ENCODE results near the gene SLC6A16. TPM values are rescaled to one million over a fixed set of nuclear protein-coding genes. Genes with fewer than 3 reads are reported as not detected.

The SLC6A16 gene
- total and polyA plus RNA-seq, 2 of the 8 experiments (the other 6 are each of a cell fraction or from before 2014, with no cell fraction given): 1.1 to 1.5 TPM

GRCh38 chr19:49362929-49363267, 37.9 kb upstream of the SLC6A16 start:
- 5% methylated on average over 14 of the region's 14 CpGs; no CpG with 5 or more reads in 1 of the 2 experiments for WGBS, 2 experiments (ENCODE audit: extremely low coverage in 1 of 2, insufficient coverage in 1 of 2, insufficient read length in 1 of 2, insufficient replicate concordance in 2 of 2, low coverage in 1 of 2, low lambda C conversion rate in 2 of 2, missing lambda C conversion rate in 1 of 2)
- H3K18ac ChIP-seq (ENCODE audit: extremely low read depth, low read length): peak overlapping the region; percentile 32; the same call in 1 of the 2 replicates
- no peak for FAIRE-seq
- no peak overlapping the region for H2BK15ac ChIP-seq (ENCODE audit: low read length)
- peak overlapping the region in 3 of 4 experiments; percentile 38 to 47 (median 45); a peak in 4 of 7 replicates for H3K9ac ChIP-seq (replicated peaks in 1 of 4; ENCODE audit: extremely low read depth in 1 of 4, low read depth in 3 of 4, low read length in 3 of 4)
- ChIA-PET POLR2A (ENCODE audit: partially characterized antibody) (interaction anchor here (0.6 to 7.0 kb wide), 15 partner anchors 10 to 227 kb away, joined by 3 to 112 read pairs (median 3); partner anchors contain the start of genes ALDH16A1, CD37 and RPS11), CTCF (ENCODE audit: partially characterized antibody) (interaction anchor here (0.9 to 1.3 kb wide), 2 partner anchors 12 to 73 kb away, joined by 3 read pairs; no protein-coding TSS in a partner anchor)
- H3K79me2 ChIP-seq (ENCODE audit: control insufficient read depth in 1 of 2, insufficient read depth in 2 of 2, low read length in 2 of 2): peaks cover 3 to 29% of the 10 kb centered on the region in 2 experiments; a peak in 3 of 4 replicates
- H3K27me3 ChIP-seq (replicated peaks in 1 of 4; ENCODE audit: control insufficient read depth in 3 of 4, extremely low read depth in 1 of 4, insufficient read depth in 3 of 4, low read length in 3 of 4): no peaks in the 10 kb centered on the region
- DNase-seq (ENCODE audit: low read depth in 1 of 2, low spot score in 2 of 2): no peak
- H4K8ac ChIP-seq (ENCODE audit: extremely low read depth, insufficient read depth, low read length): no peak overlapping the region
- H3K4ac ChIP-seq (replicated peaks; ENCODE audit: insufficient read length, low read depth, low read length): no peak overlapping the region
- peak overlapping the region; percentile 92 to 95 (median 93); a peak in 7 of 8 replicates for H3K4me3 ChIP-seq (ENCODE audit: extremely low read depth in 1 of 4, insufficient read depth in 2 of 4, low read depth in 3 of 4, low read length in 4 of 4)
- peaks cover 9 to 19% (median 12%) of the 10 kb centered on the region in 4 experiments for H3K36me3 ChIP-seq (ENCODE audit: control insufficient read depth in 2 of 4, insufficient read depth in 4 of 4, low read length in 3 of 4)
- no peaks in the 10 kb centered on the region for H4K20me1 ChIP-seq (replicated peaks in 1 of 2; ENCODE audit: control insufficient read depth in 1 of 2, insufficient read depth in 2 of 2, low read length in 2 of 2)
- peaks cover 0 to 16% (median 9%) of the 10 kb centered on the region in 4 experiments; a peak in 5 of 7 replicates for H3K4me1 ChIP-seq (replicated peaks in 1 of 4; ENCODE audit: control insufficient read depth in 3 of 4, insufficient read depth in 4 of 4, low read length in 3 of 4)
- H3K14ac ChIP-seq (ENCODE audit: insufficient read length): no peak overlapping the region
- H2AK5ac ChIP-seq (ENCODE audit: low read depth, low read length): no peak overlapping the region
- peak overlapping the region; percentile 57 for H4K5ac ChIP-seq (ENCODE audit: insufficient read length, low read depth, low read length)
- H2BK20ac ChIP-seq (ENCODE audit: low read length): no peak overlapping the region
- no peak overlapping the region for H2BK12ac ChIP-seq (ENCODE audit: low read depth, low read length)
- H3K27ac ChIP-seq (ENCODE audit: low read depth, low read length): 0 out of 2 replicates have a peak overlapping the region, but pooled peaks have one; percentile 31
- H2BK120ac ChIP-seq (replicated peaks; ENCODE audit: low read depth, low read length): peak overlapping the region; percentile 21
- H2BK5ac ChIP-seq (ENCODE audit: low read depth, low read length): no peak overlapping the region
- no peaks in the 10 kb centered on the region for H3K9me3 ChIP-seq (ENCODE audit: insufficient read depth in 2 of 2, low read depth in 1 of 2, low read length in 1 of 2)
- H3K4me2 ChIP-seq (ENCODE audit: insufficient read depth in 1 of 2, low read depth in 2 of 2, low read length in 2 of 2): peak overlapping the region; percentile 79 to 89
- no peak overlapping the region for H2AFZ ChIP-seq (ENCODE audit: low read length)
- H4K91ac ChIP-seq (replicated peaks; ENCODE audit: insufficient read length, low read length): peak overlapping the region; percentile 39
- no peak overlapping the region for H3K56ac ChIP-seq (replicated peaks; ENCODE audit: insufficient read length, low read depth, low read length)
- peaks cover 5% of the 10 kb centered on the region; the same call in 1 of the 2 replicates for H3K79me1 ChIP-seq (ENCODE audit: low read depth, low read length)
- H3K23me2 ChIP-seq (ENCODE audit: low read depth, low read length): peaks cover 8% of the 10 kb centered on the region; the same call in 1 of the 2 replicates
- no peak overlapping the region for H3K23ac ChIP-seq (ENCODE audit: insufficient read length)
- TF ChIP-seq NANOG (IDR thresholded peaks at IDR 0.05; ENCODE audit: insufficient read depth, low read depth, low read length, poor library complexity, severe bottlenecking): no peak
- no peak for TF ChIP-seq CREB1 (IDR thresholded peaks at IDR 0.05)
- TF ChIP-seq KDM4A (IDR thresholded peaks at IDR 0.05; ENCODE audit: low read depth, low read length, severe bottlenecking): no peak
- TF ChIP-seq SP1 (IDR thresholded peaks at IDR 0.05; ENCODE audit: low read depth, low read length): no peak
- TF ChIP-seq POLR2AphosphoS5 (IDR thresholded peaks at IDR 0.05; ENCODE audit: low read depth, low read length): no peak
- TF ChIP-seq JUN (IDR thresholded peaks at IDR 0.05; ENCODE audit: low read depth, low read length): no peak
- no peak for TF ChIP-seq MAX (IDR thresholded peaks at IDR 0.05)
- TF ChIP-seq HDAC6 (IDR thresholded peaks at IDR 0.05; ENCODE audit: low read depth, low read length): no peak
- TF ChIP-seq RFX5 (IDR thresholded peaks at IDR 0.05; ENCODE audit: borderline replicate concordance, low read depth, low read length): no peak
- TF ChIP-seq EGR1 (IDR thresholded peaks at IDR 0.05; ENCODE audit: borderline replicate concordance, low read depth, low read length): no peak

Measured in H1 (cell line).